Raji (cell line): Measurements from ENCODE around the gene IGF2BP2.

Source experiments
- POLR2A ChIP-seq: IDR thresholded peaks from 2 replicates; pipeline ENCODE4 v1.6.1; 2011; ENCODE audit warnings: low read depth, low read length, control low read depth; ENCODE audit not compliant: insufficient read depth

Gene IGF2BP2

GRCh38 chr3:185763347-185764005 is 61.4 kb downstream of the IGF2BP2 start:
- TF ChIP-seq POLR2A: no peak

- no peak for TF ChIP-seq POLR2A
These were observed 64.3 kb downstream of the IGF2BP2 start for GRCh38 chr3:185760550-185760949.

- TF ChIP-seq POLR2A: no peak
These were observed 64.8 kb downstream of the IGF2BP2 start for GRCh38 chr3:185760088-185760487.

GRCh38 chr3:185759512-185759911 is 65.3 kb downstream of the IGF2BP2 start:
- TF ChIP-seq POLR2A: no peak

- TF ChIP-seq POLR2A: no peak
These were observed 65.9 kb downstream of the IGF2BP2 start for GRCh38 chr3:185758912-185759311.

- TF ChIP-seq POLR2A: no peak
These were observed 67.7 kb downstream of the IGF2BP2 start for GRCh38 chr3:185757176-185757575.

GRCh38 chr3:185756477-185756876 is 68.4 kb downstream of the IGF2BP2 start:
- TF ChIP-seq POLR2A: no peak

GRCh38 chr3:185754920-185755319 is 69.9 kb downstream of the IGF2BP2 start:
- TF ChIP-seq POLR2A: no peak

GRCh38 chr3:185753354-185753753 is 71.5 kb downstream of the IGF2BP2 start:
- no peak for TF ChIP-seq POLR2A

- TF ChIP-seq POLR2A: no peak
These were observed 74.1 kb downstream of the IGF2BP2 start for GRCh38 chr3:185750702-185751101.

- TF ChIP-seq POLR2A: no peak
These were observed 74.8 kb downstream of the IGF2BP2 start for GRCh38 chr3:185750015-185750414.

GRCh38 chr3:185746470-185746869 is 78.4 kb downstream of the IGF2BP2 start:
- no peak for TF ChIP-seq POLR2A

- no peak for TF ChIP-seq POLR2A
These were observed 79.6 kb downstream of the IGF2BP2 start for GRCh38 chr3:185744997-185745843.

GRCh38 chr3:185741586-185741985 is 83.3 kb downstream of the IGF2BP2 start:
- no peak for TF ChIP-seq POLR2A

- TF ChIP-seq POLR2A: no peak
These were observed 84.7 kb downstream of the IGF2BP2 start for GRCh38 chr3:185740133-185740532.

- TF ChIP-seq POLR2A: no peak
These were observed 85.6 kb downstream of the IGF2BP2 start for GRCh38 chr3:185739264-185739701.

- TF ChIP-seq POLR2A: no peak
These were observed 86.8 kb downstream of the IGF2BP2 start for GRCh38 chr3:185737740-185738680.
